GM19467 (cell line): Measurements from ENCODE around the gene PRKG1.

ENCODE experiments used
- ATAC-seq: cut with Tn5 transposase; IDR thresholded peaks from one replicate; pipeline ENCODE4 v1.9.1; 2021; ENCODE audit warnings: mild to moderate bottlenecking, moderate library complexity; ENCODE audit not compliant: unreplicated experiment

The PRKG1 gene

GRCh38 chr10:51892313-51892712 lies 818.0 kb downstream of the PRKG1 start:
- no peak for ATAC-seq

GRCh38 chr10:51892965-51893658 lies 818.8 kb downstream of the PRKG1 start:
- ATAC-seq = peak; percentile 61

GRCh38 chr10:51894771-51895578 lies 820.7 kb downstream of the PRKG1 start:
- no peak for ATAC-seq

GRCh38 chr10:51896849-51897248 lies 822.6 kb downstream of the PRKG1 start:
- ATAC-seq = no peak

GRCh38 chr10:51897560-51897959 lies 823.3 kb downstream of the PRKG1 start:
- ATAC-seq = no peak

- no peak for ATAC-seq
Observed at GRCh38 chr10:51900180-51900579, 825.9 kb downstream of the PRKG1 start.

GRCh38 chr10:51903675-51904074 lies 829.4 kb downstream of the PRKG1 start:
- ATAC-seq = no peak

- ATAC-seq = no peak
Observed at GRCh38 chr10:51905032-51905431, 830.7 kb downstream of the PRKG1 start.

GRCh38 chr10:51907361-51907760 lies 833.1 kb downstream of the PRKG1 start:
- ATAC-seq = no peak

- ATAC-seq = no peak
Observed at GRCh38 chr10:51910189-51910588, 835.9 kb downstream of the PRKG1 start.

- ATAC-seq = no peak
Observed at GRCh38 chr10:51910596-51910995, 836.3 kb downstream of the PRKG1 start.

GRCh38 chr10:51911723-51912122 lies 837.4 kb downstream of the PRKG1 start:
- ATAC-seq = no peak

- ATAC-seq = no peak
Observed at GRCh38 chr10:51915031-51915542, 840.8 kb downstream of the PRKG1 start.

- ATAC-seq = no peak
Observed at GRCh38 chr10:51918440-51918839, 844.2 kb downstream of the PRKG1 start.

GRCh38 chr10:51918884-51919325 lies 844.6 kb downstream of the PRKG1 start:
- ATAC-seq = no peak

GRCh38 chr10:51920672-51921071 lies 846.4 kb downstream of the PRKG1 start:
- ATAC-seq = no peak

- no peak for ATAC-seq
Observed at GRCh38 chr10:51924359-51924758, 850.1 kb downstream of the PRKG1 start.

GRCh38 chr10:51926337-51926736 lies 852.0 kb downstream of the PRKG1 start:
- no peak for ATAC-seq

- no peak for ATAC-seq
Observed at GRCh38 chr10:51928162-51928561, 853.9 kb downstream of the PRKG1 start.

- no peak for ATAC-seq
Observed at GRCh38 chr10:51932530-51932929, 858.2 kb downstream of the PRKG1 start.

GRCh38 chr10:51934373-51934772 lies 860.1 kb downstream of the PRKG1 start:
- ATAC-seq = no peak

GRCh38 chr10:51935341-51935740 lies 861.1 kb downstream of the PRKG1 start:
- no peak for ATAC-seq
